Mesenchymal stem cell (in vitro differentiated cells and primary cell): Measurements from ENCODE around the gene GLB1L3.

Experiments
- DNase-seq: peaks from one replicate; pipeline ENCODE4 v3.0.0-alpha.2; 2013
- H2AFZ ChIP-seq: one replicate; pipeline ENCODE4 v1.6.1; 2013; ENCODE audit warnings: low read depth, mild to moderate bottlenecking, control low read depth, inconsistent platforms, low read length, moderate library complexity
- H2AK5ac ChIP-seq: 2 replicates; pipeline ENCODE4 v1.6.1; 2013; ENCODE audit warnings: low read length, moderate library complexity, mild to moderate bottlenecking, inconsistent platforms; ENCODE audit not compliant: severe bottlenecking
- H2BK120ac ChIP-seq: one replicate; pipeline ENCODE4 v1.6.1; 2013; ENCODE audit warnings: low read depth, mild to moderate bottlenecking, inconsistent platforms, low read length, moderate library complexity
- H2BK12ac ChIP-seq, 2 experiments: one replicate each; pipeline ENCODE4 v1.6.1; 2013; ENCODE audit warnings: inconsistent platforms in 2 of 2, low read length in 2 of 2, mild to moderate bottlenecking in 2 of 2, moderate library complexity in 2 of 2, control low read depth in 1 of 2
- H2BK15ac ChIP-seq: one replicate; pipeline ENCODE4 v1.6.1; 2013; ENCODE audit warnings: mild to moderate bottlenecking, low read depth, inconsistent platforms; ENCODE audit not compliant: poor library complexity, severe bottlenecking
- H2BK5ac ChIP-seq: 2 replicates; pipeline ENCODE4 v1.6.1; 2013; ENCODE audit warnings: low read depth, mild to moderate bottlenecking, low read length, control low read depth, inconsistent platforms; ENCODE audit not compliant: poor library complexity, severe bottlenecking
- H3K14ac ChIP-seq, 2 experiments: one replicate each; pipeline ENCODE4 v1.6.1; 2013; ENCODE audit warnings: inconsistent platforms in 2 of 2, low read length in 2 of 2, control low read depth in 1 of 2, mild to moderate bottlenecking in 1 of 2, moderate library complexity in 1 of 2
- H3K18ac ChIP-seq, 2 experiments: one replicate each; pipeline ENCODE4 v1.6.1; 2013; ENCODE audit warnings: inconsistent platforms in 2 of 2, low read length in 2 of 2, control low read depth in 1 of 2, low read depth in 1 of 2, mild to moderate bottlenecking in 1 of 2
- H3K23ac ChIP-seq, 2 experiments: one replicate each; pipeline ENCODE4 v1.6.1; 2013; ENCODE audit warnings: inconsistent platforms in 2 of 2, low read length in 2 of 2, mild to moderate bottlenecking in 2 of 2, moderate library complexity in 2 of 2, control low read depth in 1 of 2
- H3K27ac ChIP-seq: 2 replicates; pipeline ENCODE4 v1.5.1; 2013; ENCODE audit warnings: mild to moderate bottlenecking, moderate library complexity, low read length, control low read depth, inconsistent platforms; ENCODE audit not compliant: poor library complexity, severe bottlenecking
- H3K27me3 ChIP-seq, 2 experiments: 2 replicates each; pipeline versions ENCODE4 v1.6.1 to v1.7.0; 2013; ENCODE audit warnings: low read length in 2 of 2, mild to moderate bottlenecking in 2 of 2, moderate library complexity in 2 of 2, control low read depth in 1 of 2, inconsistent platforms in 1 of 2; ENCODE audit not compliant: control insufficient read depth in 1 of 2, insufficient read depth in 1 of 2
- H3K36me3 ChIP-seq, 2 experiments: 2 replicates each; pipeline versions ENCODE4 v1.6.1 to v1.7.0; 2013; ENCODE audit warnings: low read length in 2 of 2, control low read depth in 1 of 2, inconsistent platforms in 1 of 2, low read depth in 1 of 2, mild to moderate bottlenecking in 1 of 2; ENCODE audit not compliant: insufficient read depth in 2 of 2, control insufficient read depth in 1 of 2
- H3K4ac ChIP-seq, 2 experiments: one replicate each; pipeline ENCODE4 v1.6.1; 2013; ENCODE audit warnings: inconsistent platforms in 2 of 2, low read length in 2 of 2, mild to moderate bottlenecking in 2 of 2, moderate library complexity in 2 of 2, control low read depth in 1 of 2, low read depth in 1 of 2
- H3K4me1 ChIP-seq: 2 replicates; pipeline ENCODE4 v1.6.1; 2013; ENCODE audit warnings: low read depth, low read length, control low read depth; ENCODE audit not compliant: control insufficient read depth, insufficient read depth
- H3K4me2 ChIP-seq: 2 replicates; pipeline ENCODE4 v1.6.1; 2013; ENCODE audit warnings: low read length, mild to moderate bottlenecking, inconsistent platforms; ENCODE audit not compliant: poor library complexity, severe bottlenecking
- H3K4me3 ChIP-seq, 2 experiments: 2 replicates each; pipeline versions ENCODE4 v1.5.1 to v1.7.0; 2013; ENCODE audit warnings: low read length in 2 of 2, mild to moderate bottlenecking in 2 of 2, control low read depth in 1 of 2, low read depth in 1 of 2; ENCODE audit not compliant: insufficient read depth in 1 of 2
- H3K79me1 ChIP-seq: replicated peaks from 2 replicates; pipeline ENCODE4 v1.6.1; 2013; ENCODE audit warnings: mild to moderate bottlenecking, control low read depth, low read length, inconsistent platforms; ENCODE audit not compliant: poor library complexity, severe bottlenecking
- H3K9ac ChIP-seq: 2 replicates; pipeline ENCODE4 v1.7.0; 2013; ENCODE audit warnings: mild to moderate bottlenecking, low read length, moderate library complexity
- H3K9me3 ChIP-seq: 2 replicates; pipeline ENCODE4 v1.7.0; 2013; ENCODE audit warnings: mild to moderate bottlenecking, low read length; ENCODE audit not compliant: control insufficient read depth
- H4K8ac ChIP-seq: one replicate; pipeline ENCODE4 v1.6.1; 2013; ENCODE audit warnings: inconsistent platforms, mild to moderate bottlenecking, low read length, moderate library complexity
- H4K91ac ChIP-seq: one replicate; pipeline ENCODE4 v1.6.1; 2013; ENCODE audit warnings: mild to moderate bottlenecking, low read length, inconsistent platforms
- WGBS: methylation state at CpG from one replicate; pipeline ENCODE4 v1.1.7; 2013; ENCODE audit warnings: mixed read lengths; 5-methylcytosine and 5-hydroxymethylcytosine counted together

The GLB1L3 gene

GRCh38 chr11:134266440-134266839, 9.7 kb upstream of the GLB1L3 start:
- H2BK15ac ChIP-seq = no peak overlapping the region
- DNase-seq = no peak
- H3K9ac ChIP-seq = peak overlapping the region; percentile 37
- H3K4me1 ChIP-seq = no peaks in the 10 kb centered on the region
- 91% methylated on average over 5 of the region's 5 CpGs for WGBS
- no peak overlapping the region for H3K4me3 ChIP-seq
- H2BK5ac ChIP-seq = no peak overlapping the region
- H3K9me3 ChIP-seq = no peaks in the 10 kb centered on the region
- H2AFZ ChIP-seq = no peak overlapping the region
- H3K14ac ChIP-seq = no peak overlapping the region
- no peak overlapping the region for H4K8ac ChIP-seq
- H4K91ac ChIP-seq = no peak overlapping the region
- no peak overlapping the region for H3K27ac ChIP-seq
- peaks cover 1% of the 10 kb centered on the region for H3K79me1 ChIP-seq
- no peak overlapping the region for H2BK120ac ChIP-seq
- no peak overlapping the region for H2BK12ac ChIP-seq
- H3K18ac ChIP-seq = no peak overlapping the region
- no peak overlapping the region for H3K4ac ChIP-seq
- peaks cover 16% of the 10 kb centered on the region in 2 experiments for H3K27me3 ChIP-seq
- H3K4me2 ChIP-seq = no peak overlapping the region
- H3K23ac ChIP-seq = no peak overlapping the region
- H3K36me3 ChIP-seq = peaks cover 24 to 32% of the 10 kb centered on the region in 2 experiments
- H2AK5ac ChIP-seq = no peak overlapping the region

- Histone ChIP-seq H4K8ac (no peak overlapping the region), H3K9ac (peak overlapping the region; percentile 37), H3K9me3 (no peaks in the 10 kb centered on the region), H2BK5ac (no peak overlapping the region), H3K18ac (no peak overlapping the region), H2BK15ac (no peak overlapping the region), H4K91ac (no peak overlapping the region), H3K79me1 (peaks cover 1% of the 10 kb centered on the region), H2AK5ac (no peak overlapping the region), H3K4me3 (no peak overlapping the region), H3K14ac (no peak overlapping the region), H2AFZ (no peak overlapping the region), H3K4me1 (no peaks in the 10 kb centered on the region), H3K27ac (no peak overlapping the region), H2BK120ac (no peak overlapping the region), H3K36me3 (peaks cover 20 to 28% of the 10 kb centered on the region in 2 experiments), H3K4me2 (no peak overlapping the region), H2BK12ac (no peak overlapping the region), H3K4ac (no peak overlapping the region), H3K27me3 (peaks cover 20% of the 10 kb centered on the region in 2 experiments), H3K23ac (no peak overlapping the region)
- 57% methylated on average over 3 of the region's 3 CpGs for WGBS
- DNase-seq = peak; percentile 45
Measured at GRCh38 chr11:134266841-134267251, 9.3 kb upstream of the GLB1L3 start.

GRCh38 chr11:134267461-134267860, 8.7 kb upstream of the GLB1L3 start:
- Histone ChIP-seq H2AFZ (no peak overlapping the region), H3K79me1 (peaks cover 1% of the 10 kb centered on the region), H2BK12ac (no peak overlapping the region), H3K23ac (no peak overlapping the region), H4K8ac (no peak overlapping the region), H2BK5ac (no peak overlapping the region), H3K4ac (no peak overlapping the region), H3K4me1 (no peaks in the 10 kb centered on the region), H3K4me2 (no peak overlapping the region), H2AK5ac (no peak overlapping the region), H4K91ac (no peak overlapping the region), H3K18ac (no peak overlapping the region), H3K14ac (no peak overlapping the region), H3K27me3 (peaks cover 26% of the 10 kb centered on the region in 2 experiments), H3K9me3 (no peaks in the 10 kb centered on the region), H3K4me3 (no peak overlapping the region), H2BK15ac (no peak overlapping the region), H3K9ac (no peak overlapping the region), H3K36me3 (peaks cover 14 to 22% of the 10 kb centered on the region in 2 experiments), H2BK120ac (no peak overlapping the region), H3K27ac (no peak overlapping the region)
- 73% methylated on average over 5 of the region's 5 CpGs for WGBS
- DNase-seq = no peak

- no peak overlapping the region for H3K9ac ChIP-seq
- no peak overlapping the region for H3K14ac ChIP-seq
- no peak overlapping the region for H3K4ac ChIP-seq
- peaks cover 1% of the 10 kb centered on the region for H3K79me1 ChIP-seq
- no peak overlapping the region for H4K91ac ChIP-seq
- no peak overlapping the region for H3K27ac ChIP-seq
- H3K27me3 ChIP-seq = peaks cover 31% of the 10 kb centered on the region in 2 experiments
- 92% methylated on average over 11 of the region's 11 CpGs for WGBS
- no peak overlapping the region for H2BK5ac ChIP-seq
- no peak overlapping the region for H2BK120ac ChIP-seq
- H2AK5ac ChIP-seq = no peak overlapping the region
- H3K4me1 ChIP-seq = no peaks in the 10 kb centered on the region
- no peak for DNase-seq
- no peak overlapping the region for H3K23ac ChIP-seq
- H3K9me3 ChIP-seq = no peaks in the 10 kb centered on the region
- H2AFZ ChIP-seq = no peak overlapping the region
- H4K8ac ChIP-seq = no peak overlapping the region
- H3K36me3 ChIP-seq = peaks cover 10 to 17% of the 10 kb centered on the region in 2 experiments
- no peak overlapping the region for H2BK12ac ChIP-seq
- no peak overlapping the region for H3K18ac ChIP-seq
- no peak overlapping the region for H3K4me2 ChIP-seq
- H2BK15ac ChIP-seq = no peak overlapping the region
- no peak overlapping the region for H3K4me3 ChIP-seq
Measured at GRCh38 chr11:134267966-134268365, 8.2 kb upstream of the GLB1L3 start.
